Smooth muscle cell of trachea (primary cell): ENCODE measurements around the gene HAGHL. TPM values are rescaled to one million over a fixed set of nuclear protein-coding genes. Genes with fewer than 3 reads are reported as not detected.

Source experiments
- total RNA-seq: library from RNA; depleted of rRNA; stranded (reverse); fragments of >200 nt; gene quantifications from 2 replicates; pipeline ENCODE4 v1.2.1, GENCODE V29; 2014

Gene HAGHL, protein sequence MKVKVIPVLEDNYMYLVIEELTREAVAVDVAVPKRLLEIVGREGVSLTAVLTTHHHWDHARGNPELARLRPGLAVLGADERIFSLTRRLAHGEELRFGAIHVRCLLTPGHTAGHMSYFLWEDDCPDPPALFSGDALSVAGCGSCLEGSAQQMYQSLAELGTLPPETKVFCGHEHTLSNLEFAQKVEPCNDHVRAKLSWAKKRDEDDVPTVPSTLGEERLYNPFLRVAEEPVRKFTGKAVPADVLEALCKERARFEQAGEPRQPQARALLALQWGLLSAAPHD
- 16.4 and 21.5 TPM in 2 replicates for total RNA-seq

DNA sequence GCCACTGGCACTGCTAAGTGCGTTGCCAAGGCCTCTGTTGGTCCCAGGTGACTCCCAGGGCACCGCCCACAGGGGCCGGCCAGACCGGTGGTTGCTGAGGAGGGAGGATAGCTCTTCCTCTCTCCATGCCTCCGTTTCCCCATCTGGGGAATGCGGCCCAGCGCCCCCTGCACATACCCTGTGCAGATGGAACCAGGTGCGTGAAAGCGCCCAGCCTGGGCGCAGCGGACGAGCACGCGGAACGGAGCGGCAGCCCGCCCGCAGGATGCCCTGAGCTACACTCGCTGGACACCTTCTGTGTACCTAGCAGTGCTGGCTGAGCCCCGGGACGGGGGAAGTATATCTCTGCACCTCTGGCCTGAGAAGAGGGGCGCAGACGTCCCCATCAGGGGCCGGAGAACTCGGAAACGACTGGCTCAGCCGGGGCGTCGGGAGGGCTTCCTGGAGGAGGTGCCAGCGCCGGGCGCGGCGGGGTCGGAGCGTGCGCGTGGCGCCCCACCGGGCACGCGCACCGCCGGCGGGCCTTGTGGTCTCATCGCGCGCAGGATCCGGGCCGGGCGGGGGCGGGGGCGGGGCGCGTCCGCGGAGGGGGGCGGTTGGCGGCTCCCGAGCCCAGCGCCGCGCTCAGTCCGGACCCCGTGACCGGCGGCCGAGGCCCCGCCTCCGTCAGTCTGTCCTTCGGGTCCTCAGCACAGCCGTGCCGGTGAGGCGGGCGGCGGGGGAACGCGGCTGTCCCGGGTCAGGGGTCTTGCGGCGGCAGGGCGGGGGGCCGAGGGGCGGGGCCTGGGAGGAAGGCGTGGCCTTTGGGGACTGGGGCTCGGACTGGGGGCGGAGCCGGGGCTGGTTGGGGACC lies at the start of gene HAGHL, which contains the start of gene CCDC78:
HAGHL (plus strand) TSS at position 669 of the 853 bp plus-strand sequence. CDS start 404 bp downstream, outside the sequence.
CCDC78 (minus strand) TSS at position 6 of the 853 bp plus-strand sequence. CDS start 76 bp downstream, outside the sequence.

DNA sequence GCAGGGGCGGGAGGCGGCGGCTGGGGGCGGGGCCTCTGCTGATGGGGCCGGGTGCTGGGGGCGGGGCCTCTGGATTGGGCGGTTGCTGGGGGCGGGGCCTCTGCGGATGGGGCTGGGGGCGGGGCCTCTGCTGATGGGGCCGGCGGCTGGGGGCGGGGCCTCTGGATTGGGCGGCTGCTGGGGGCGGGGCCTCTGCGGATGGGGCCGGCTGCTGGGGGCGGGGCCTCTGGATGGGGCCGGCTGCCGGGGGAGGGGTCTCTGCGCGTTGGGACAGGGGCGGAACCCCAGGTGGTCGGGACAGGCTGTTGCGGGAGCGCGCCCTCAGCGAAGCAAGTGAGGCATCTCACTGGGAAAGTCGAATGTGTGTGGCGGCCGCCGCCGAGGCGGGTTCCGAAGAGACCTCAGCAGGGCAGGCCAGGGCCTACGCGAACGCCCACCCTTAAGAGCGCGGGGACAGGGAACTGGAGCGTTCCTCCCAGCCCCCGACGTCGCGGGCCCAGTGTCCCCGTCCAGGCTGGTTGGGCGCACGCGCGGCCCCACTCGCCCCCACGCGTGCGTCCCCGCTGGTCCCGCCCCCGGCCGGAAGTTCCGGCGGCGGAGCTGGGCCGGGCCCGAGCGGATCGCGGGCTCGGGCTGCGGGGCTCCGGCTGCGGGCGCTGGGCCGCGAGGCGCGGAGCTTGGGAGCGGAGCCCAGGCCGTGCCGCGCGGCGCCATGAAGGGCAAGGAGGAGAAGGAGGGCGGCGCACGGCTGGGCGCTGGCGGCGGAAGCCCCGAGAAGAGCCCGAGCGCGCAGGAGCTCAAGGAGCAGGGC lies 46.9 kb upstream of the HAGHL start, which contains the start of gene STUB1:
STUB1 (plus strand) TSS at position 597 of the 811 bp plus-strand sequence; CDS start at position 713, 116 bp downstream.

DNA sequence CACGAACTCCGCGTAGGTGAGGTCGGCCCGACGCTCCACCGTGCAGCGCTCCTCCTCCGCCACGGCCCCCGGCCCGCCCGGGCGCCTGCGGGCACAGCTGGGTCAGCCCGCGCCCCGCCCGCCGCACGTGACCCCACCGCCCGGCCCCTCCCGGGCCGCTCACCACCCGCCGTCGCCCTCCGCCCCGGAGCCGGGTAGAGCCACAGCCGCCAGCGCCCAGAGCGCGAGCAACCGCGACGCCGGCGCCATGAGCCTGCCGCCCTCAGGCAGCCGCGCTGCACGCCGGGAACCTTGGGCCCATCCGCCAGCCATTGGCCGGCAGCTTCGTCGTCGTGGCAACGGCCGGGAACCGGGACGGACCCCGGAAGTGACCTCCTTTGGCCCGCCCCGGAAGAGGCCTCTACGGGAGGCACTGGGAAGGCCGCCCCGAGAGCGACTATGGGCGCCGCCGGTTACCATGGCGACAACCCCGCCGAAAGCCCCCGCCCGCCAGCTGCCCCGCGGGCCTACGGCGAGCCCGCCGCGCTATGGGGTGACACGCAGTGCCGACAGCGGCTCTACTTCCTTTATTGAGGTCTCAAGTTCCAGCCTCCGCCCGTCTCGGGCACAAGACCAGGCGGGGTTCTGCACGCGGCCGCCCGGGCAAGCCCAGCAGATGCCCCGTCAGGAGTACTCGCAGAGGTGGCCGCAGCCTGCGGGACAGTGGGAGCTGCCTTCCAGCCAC lies 42.7 kb upstream of the HAGHL start, which contains the start of gene JMJD8:
JMJD8 (minus strand) TSS at position 264 of the 724 bp plus-strand sequence; CDS start at position 249, 15 bp downstream.

DNA sequence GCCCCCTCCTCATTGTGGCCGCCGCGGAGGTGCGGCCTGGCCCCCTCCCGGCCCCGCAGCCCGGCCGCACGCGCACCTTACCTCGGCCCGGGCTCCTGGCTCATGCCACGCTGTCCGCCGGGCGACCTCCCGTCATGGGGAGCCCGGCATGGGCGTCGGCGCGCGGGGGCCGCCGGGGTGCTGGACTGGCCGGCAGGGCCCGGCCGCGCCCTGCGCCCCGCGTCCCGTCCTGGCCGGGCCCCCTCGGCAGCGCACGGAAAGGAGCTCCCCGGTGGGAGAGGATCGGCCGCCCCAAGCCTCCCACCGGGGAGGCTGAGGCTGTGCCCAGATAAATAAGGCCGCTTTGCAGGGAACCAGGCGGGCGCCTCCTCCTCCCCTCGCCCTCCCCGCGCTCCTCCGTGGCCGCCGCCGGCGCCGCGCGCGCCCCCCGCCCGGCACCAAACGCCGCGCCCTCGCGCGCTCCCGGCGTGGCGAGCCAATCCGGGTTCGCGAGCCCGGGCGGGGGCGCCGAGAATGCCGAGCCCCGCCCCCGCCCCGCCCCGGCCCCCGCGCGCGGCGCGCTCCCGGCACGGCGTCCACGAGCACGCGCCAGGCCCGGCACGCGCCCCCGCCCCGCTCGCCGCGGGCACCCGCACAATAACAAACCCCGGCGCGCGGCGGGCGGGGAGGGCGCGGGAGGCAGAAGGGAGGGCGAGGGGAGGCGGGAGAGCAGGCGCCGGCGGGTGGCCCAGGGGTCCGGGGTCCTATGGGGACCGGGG lies 21.3 kb upstream of the HAGHL start, which contains the start of gene FBXL16:
FBXL16 (minus strand) TSS at position 371 of the 758 bp plus-strand sequence. CDS start 8,396 bp downstream, outside the sequence.

DNA sequence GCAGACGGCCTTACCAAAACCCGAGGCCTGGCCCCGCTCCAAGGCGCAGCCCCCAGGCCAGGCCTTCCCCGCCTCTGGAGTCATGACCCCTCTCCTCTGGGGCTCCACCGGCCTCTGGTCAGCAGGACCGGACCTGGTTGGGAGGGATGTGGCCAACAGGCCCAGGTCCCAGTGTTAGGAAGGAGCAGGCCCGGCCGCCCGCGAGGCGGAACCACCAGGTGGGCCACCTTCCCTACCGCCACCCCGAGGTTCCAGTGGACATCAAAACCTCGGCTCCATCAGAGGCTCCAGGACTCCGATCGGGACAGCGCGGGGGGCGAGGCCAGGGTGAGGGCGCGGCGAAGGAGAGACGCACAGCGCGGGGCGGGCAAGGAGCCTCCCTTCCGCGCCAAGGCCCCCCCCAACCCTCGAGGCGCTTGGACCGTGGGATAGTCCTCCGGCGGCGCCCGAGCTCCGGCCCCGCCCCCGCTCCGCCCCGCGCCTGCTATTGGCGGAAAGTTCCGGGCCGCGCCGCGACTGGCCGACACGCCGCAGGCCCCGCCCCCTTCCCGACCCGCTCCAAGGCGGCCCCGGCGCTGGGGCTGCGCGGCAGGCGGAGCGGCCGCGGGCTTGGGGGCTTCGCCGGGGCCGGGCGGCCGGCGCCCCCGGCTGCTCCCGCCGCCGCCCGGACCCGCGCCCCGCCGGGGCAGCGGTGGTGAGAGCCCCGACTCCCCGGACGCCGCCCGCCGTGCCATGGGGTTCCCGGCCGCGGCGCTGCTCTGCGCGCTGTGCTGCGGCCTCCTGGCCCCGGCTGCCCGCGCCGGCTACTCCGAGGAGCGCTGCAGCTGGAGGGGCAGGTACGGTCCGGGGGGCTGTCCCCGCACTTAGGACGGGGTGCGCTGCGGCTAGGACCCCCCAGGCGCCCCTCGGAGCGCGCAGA lies 12.1 kb upstream of the HAGHL start, which contains the start of gene METRN:
METRN (plus strand) TSS at position 561 of the 919 bp plus-strand sequence; CDS start at position 733, 172 bp downstream.

DNA sequence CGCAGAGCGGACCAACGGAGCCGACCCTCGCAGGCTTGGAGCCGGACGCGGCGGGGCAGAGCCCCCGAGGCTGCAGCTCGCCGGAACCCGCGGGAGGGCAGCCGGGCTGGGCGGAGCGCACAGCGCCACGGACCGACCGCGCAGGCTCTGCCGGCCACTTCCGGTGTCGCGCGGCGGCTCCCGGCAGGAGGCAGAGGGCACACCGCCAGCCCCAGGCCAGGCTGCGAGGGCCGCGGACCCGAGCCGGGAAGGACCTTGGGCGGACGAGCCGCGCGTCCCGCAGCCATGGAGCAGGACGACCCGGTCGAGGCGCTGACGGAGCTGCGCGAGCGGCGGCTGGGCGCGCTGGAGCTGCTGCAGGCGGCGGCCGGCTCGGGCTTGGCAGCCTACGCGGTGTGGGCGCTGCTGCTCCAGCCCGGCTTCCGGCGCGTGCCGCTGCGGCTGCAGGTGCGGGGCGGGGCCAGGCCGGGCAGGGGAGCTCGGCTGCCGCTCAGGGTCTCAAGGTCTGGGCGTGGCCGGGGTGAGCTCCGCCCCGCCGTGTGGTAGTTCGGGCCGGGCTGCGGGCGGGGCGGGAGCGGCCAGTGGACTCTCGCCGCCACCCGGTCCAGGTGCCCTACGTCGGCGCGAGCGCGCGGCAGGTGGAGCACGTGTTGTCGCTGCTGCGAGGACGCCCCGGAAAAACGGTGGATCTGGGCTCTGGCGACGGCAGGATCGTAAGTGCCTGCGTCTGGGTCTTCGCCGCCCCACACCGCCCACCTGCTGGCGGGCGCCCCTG lies 5.7 kb upstream of the HAGHL start, which contains the start of gene ANTKMT:
ANTKMT (plus strand) TSS at position 157 of the 775 bp plus-strand sequence; CDS start at position 286, 129 bp downstream.

DNA sequence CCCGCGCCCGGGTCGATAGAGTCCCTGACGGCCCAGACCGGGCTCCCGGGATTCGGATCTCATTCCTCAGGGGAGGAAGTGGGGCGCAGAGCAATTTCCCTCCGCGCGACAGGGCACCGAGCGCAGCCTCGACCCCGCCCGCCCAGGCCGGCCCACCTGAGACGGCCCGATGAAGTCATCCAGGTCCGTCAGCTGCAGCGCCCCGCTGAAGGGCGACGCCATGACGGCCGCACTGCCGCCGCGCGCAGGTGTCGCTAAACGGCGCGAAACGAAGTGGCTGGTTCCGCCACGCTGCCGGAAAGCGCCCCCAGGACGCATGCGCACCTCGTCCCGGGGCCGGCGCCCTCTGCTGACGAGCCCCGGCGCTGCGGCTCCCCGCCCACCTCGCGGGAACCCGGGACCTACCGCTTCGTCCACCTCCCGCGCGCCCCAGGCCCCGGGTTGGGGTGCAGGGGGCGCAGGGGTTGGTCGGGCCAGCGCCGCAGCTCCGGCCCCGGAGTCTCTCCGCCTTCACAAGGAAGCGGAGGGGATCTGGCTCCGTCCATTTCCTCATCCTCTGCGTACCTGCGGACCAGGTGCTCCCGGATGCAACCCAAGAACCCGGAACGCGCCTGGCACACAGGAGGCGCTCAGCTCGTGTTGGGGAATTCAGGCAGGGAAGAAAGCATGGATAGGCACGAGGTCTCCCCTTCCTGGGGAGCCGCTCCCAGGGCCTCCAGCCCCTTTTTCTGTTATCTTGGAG lies 14.0 kb downstream of the HAGHL start, which contains the start of gene CIAO3:
CIAO3 (minus strand) TSS at position 234 of the 742 bp plus-strand sequence; CDS start at position 222, 12 bp downstream.

DNA sequence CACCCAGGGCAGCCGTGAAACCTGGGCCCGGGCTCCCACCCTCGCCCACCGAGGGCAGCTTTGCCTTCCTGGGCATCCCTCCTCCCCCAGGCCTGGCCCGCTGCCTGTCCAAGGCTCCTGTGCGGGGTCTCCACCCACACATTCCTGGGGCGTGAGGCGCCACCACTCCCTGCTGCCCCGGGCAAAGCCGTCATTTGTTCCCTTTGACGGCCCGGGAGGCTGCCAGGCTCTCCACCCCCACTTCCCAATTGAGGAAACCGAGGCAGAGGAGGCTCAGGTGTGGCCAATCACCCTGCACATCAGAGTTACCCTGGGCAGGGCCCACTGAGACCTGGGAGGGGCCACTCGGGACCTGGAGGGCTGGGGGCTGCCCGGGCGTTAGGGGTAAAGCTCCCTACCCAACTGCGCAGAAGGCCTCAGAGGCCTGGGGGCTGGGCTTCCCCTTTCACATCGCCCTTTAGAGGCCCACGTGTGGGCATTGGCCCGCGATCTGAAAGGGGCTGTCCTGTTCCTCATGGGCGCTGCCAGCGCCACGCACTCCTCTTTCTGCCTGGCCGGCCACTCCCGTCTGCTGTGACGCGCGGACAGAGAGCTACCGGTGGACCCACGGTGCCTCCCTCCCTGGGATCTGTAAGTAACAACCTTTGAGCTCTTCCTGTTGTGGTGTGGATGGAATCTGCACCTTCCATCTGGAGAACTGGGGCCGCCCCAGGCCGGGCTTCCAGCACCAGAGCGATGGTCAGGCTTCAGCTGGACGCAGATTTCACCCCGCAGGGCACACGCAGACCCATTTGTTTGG lies 33.8 kb downstream of the HAGHL start, which contains the start of gene MSLN:
MSLN (plus strand) TSS at position 190 of the 799 bp plus-strand sequence. CDS start 1,947 bp downstream, outside the sequence.

Other genes starting within 250 kb of the HAGHL start
- gene CAPN15, start 199.4 kb upstream of the HAGHL start, total RNA-seq = 33.5 and 52.9 TPM in 2 replicates
- not detected in 2 replicates for gene PRR35, start 166.7 kb upstream of the HAGHL start, total RNA-seq
- gene NHLRC4, start 160.1 kb upstream of the HAGHL start, total RNA-seq = 3.1 and 4.7 TPM in 2 replicates
- 32.3 and 38.7 TPM in 2 replicates for gene PIGQ, start 157.1 kb upstream of the HAGHL start, total RNA-seq
- gene RAB40C, start 137.0 kb upstream of the HAGHL start, total RNA-seq = 13.2 and 17.4 TPM in 2 replicates
- 0.29 and 0.50 TPM in 2 replicates for gene WFIKKN1, start 96.1 kb upstream of the HAGHL start, total RNA-seq
- gene METTL26, start 90.8 kb upstream of the HAGHL start, total RNA-seq = 91.2 and 122 TPM in 2 replicates
- gene MCRIP2, start 85.3 kb upstream of the HAGHL start, total RNA-seq = 11.8 and 20.3 TPM in 2 replicates
- gene WDR90, start 77.7 kb upstream of the HAGHL start, total RNA-seq = 9.4 and 16.3 TPM in 2 replicates
- 51.6 and 57.7 TPM in 2 replicates for gene RHOT2, start 59.0 kb upstream of the HAGHL start, total RNA-seq
- 4.8 and 9.4 TPM in 2 replicates for gene RHBDL1, start 51.4 kb upstream of the HAGHL start, total RNA-seq
- 126 and 174 TPM in 2 replicates for gene STUB1, start 46.7 kb upstream of the HAGHL start, total RNA-seq
- gene JMJD8, start 42.8 kb upstream of the HAGHL start, total RNA-seq = 31.0 and 55.1 TPM in 2 replicates
- gene WDR24, start 36.7 kb upstream of the HAGHL start, total RNA-seq = 8.3 and 10.3 TPM in 2 replicates
- gene FBXL16, start 21.3 kb upstream of the HAGHL start, total RNA-seq = 0.17 and 0.29 TPM in 2 replicates
- 57.7 and 136 TPM in 2 replicates for gene METRN, start 12.0 kb upstream of the HAGHL start, total RNA-seq
- gene ANTKMT, start 6.0 kb upstream of the HAGHL start, total RNA-seq = 31.3 and 37.1 TPM in 2 replicates
- gene CCDC78, start 663 bp upstream of the HAGHL start, total RNA-seq = 1.6 and 3.8 TPM in 2 replicates
- 27.3 and 44.3 TPM in 2 replicates for gene CIAO3, start 13.9 kb downstream of the HAGHL start, total RNA-seq
- gene MSLN, start 33.6 kb downstream of the HAGHL start, total RNA-seq = 0.17 TPM in 1 of 2 replicates, not detected in the other
- 20.5 and 29.6 TPM in 2 replicates for gene RPUSD1, start 61.3 kb downstream of the HAGHL start, total RNA-seq
- 6.9 and 18.3 TPM in 2 replicates for gene CHTF18, start 61.5 kb downstream of the HAGHL start, total RNA-seq
- gene GNG13, start 73.6 kb downstream of the HAGHL start, total RNA-seq = not detected in 2 replicates
- gene LMF1, start 243.9 kb downstream of the HAGHL start, total RNA-seq = 22.7 and 36.4 TPM in 2 replicates